ENCODE results near the gene HCFC2.

HCFC2 gene

DNA sequence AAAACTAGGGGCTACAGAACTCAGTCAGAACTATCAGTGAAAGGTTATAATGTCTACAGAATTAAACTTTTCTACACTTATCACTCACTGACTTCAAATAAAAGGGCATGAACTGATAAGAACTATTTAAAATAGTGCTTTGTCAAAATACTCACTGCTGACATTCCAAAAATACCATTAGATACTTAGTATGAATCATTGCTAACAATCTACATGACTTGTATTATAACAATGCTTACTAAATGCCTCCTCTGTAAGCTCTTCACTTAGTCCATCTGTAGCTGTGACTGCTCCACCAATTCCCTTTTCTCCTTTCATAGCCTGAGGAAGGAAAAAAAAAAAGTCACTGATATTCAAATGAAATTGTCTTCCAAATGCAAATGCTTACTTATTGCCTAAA, 56.7 kb downstream of the HCFC2 start:
- DNase-seq (ENCODE audit: low read depth in 2 of 2), result peak in 1 of 2 experiments; percentile 22

DNA sequence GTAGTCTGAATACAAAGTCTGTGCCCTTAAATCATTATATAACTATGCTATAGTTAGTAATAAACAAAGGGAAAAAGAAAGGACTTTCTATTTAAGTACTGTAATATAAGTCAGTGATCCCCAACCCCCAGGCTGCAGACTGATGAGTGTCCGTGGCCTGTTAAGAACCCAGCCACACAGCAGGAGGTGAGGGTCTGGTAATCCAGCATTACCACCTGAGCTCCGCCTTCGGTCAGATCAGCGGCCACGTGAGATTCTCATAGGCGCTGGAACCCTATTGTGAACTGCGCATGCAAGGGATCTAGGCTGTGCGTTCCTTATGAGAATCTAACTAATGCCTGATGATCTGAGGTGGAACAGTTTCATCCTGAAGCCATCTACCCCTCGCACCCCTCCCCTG, 58.0 kb downstream of the HCFC2 start:
- no peak for DNase-seq (ENCODE audit: low read depth in 2 of 2)

DNA sequence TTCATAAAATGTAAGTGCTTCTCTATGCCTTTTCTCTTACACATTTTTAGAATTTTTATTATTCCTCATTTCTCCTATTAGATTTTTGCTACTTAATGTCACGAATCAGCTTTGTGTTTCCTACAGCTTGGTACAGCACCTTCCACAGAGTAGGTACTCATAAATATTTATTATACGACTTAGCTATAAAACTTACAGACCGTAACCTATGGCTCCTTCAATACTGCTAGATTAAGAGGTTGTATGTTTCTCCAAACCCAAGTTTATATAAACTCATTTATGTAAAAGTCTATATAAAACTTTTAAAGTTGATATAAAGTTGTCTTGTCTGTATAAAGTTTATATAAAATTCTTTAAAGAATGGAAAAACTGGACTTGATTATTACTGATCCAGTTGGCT, 62.2 kb downstream of the HCFC2 start:
- DNase-seq (ENCODE audit: low read depth in 2 of 2), result no peak

- DNase-seq (ENCODE audit: low read depth in 2 of 2), result no peak
These were observed 66.4 kb downstream of the HCFC2 start for GRCh38 chr12:104130760-104131159.

DNA sequence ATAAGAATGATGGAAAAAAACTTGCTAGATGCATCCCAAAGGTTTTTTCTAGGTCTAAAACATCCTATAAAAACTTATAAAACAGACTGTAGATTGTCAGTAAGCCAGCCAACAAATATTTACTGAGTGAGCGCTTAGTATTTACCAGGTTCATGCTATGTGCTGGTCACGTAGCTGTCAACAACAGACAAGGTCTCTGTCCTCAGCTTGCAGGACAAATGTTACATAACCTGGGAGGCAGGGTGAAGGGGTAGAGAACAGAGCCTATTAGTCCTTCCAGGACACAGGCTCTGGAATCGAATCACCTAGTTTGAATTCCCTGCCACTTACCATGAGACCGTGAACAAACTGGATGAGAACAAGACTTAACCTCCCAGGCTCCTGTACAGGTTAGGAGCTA, 67.3 kb downstream of the HCFC2 start:
- DNase-seq (ENCODE audit: low read depth in 2 of 2), result no peak

DNA sequence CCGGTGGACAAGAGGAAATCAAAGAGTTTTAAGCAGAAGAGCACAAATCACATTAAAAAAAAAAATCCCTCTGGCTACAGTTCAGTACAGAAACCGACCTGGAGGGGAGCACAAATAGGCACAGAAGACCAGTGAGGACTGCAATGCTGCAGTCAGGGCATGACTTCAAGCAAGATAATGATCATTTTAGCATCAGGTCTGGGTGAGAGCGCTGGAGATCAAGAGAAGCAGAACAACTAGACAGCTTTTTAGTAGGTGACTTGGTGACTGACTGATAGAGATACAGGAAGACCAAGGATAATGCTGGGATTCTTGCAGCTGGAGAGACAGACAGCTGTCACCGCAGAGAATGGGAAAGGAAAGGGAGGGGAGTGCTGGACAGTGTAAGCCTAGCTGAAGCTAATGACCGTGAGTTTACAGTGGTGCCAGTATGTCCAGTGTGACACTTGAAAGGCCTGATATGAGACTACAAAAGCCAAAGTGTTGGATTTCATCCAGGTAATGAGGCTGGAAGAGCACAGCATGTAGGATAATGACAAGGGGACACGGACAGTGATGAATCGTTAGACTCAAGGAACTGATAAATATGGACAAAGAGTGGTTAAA, 68.1 kb downstream of the HCFC2 start:
- no peak for DNase-seq (ENCODE audit: low read depth in 2 of 2)

DNA sequence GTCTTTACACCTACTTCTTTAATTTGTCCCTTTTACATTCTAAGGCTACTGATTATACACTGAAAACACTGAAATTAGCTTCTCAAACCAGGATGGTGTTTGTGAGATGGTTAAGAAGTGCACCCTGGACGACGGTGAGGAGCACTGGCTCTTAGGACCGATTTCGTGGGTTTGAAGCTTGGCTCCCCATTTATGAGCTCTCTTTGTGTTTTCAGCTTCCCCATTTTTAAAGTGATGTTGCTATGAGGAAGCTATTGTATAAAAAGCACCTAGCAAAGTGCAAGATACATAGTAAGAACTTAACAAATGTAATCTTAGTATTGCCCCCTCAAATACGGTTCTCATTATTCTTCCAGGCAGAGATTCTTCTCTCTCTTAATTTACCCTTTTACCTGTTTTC, 69.0 kb downstream of the HCFC2 start:
- no peak for DNase-seq (ENCODE audit: low read depth in 2 of 2)

GRCh38 chr12:104133866-104134265, 69.5 kb downstream of the HCFC2 start:
- DNase-seq (ENCODE audit: low read depth in 2 of 2), result peak in 1 of 2 experiments; percentile 14

DNA sequence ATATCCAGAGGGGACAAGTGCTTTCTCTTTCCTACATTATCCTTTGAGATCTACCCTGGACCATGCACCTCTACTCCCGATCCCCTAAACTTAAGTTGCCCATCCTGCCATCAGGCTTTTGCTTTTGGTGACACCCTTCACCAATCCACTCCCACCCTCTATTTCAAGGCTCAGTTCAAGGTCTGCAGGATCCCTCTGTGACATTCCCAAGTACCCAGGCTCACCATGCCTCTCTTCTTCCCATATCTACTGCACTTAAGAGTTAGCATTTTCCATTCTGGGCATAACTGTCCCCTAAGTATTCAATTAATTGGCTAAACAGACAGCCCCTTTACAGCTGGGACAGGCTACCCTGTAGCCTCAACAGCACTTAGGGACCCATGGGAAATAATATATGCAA, 70.6 kb downstream of the HCFC2 start:
- no peak for DNase-seq (ENCODE audit: low read depth in 2 of 2)

- DNase-seq (ENCODE audit: low read depth in 2 of 2), result peak in 1 of 2 experiments; percentile 11
These were observed 72.2 kb downstream of the HCFC2 start for GRCh38 chr12:104136577-104136976.

DNA sequence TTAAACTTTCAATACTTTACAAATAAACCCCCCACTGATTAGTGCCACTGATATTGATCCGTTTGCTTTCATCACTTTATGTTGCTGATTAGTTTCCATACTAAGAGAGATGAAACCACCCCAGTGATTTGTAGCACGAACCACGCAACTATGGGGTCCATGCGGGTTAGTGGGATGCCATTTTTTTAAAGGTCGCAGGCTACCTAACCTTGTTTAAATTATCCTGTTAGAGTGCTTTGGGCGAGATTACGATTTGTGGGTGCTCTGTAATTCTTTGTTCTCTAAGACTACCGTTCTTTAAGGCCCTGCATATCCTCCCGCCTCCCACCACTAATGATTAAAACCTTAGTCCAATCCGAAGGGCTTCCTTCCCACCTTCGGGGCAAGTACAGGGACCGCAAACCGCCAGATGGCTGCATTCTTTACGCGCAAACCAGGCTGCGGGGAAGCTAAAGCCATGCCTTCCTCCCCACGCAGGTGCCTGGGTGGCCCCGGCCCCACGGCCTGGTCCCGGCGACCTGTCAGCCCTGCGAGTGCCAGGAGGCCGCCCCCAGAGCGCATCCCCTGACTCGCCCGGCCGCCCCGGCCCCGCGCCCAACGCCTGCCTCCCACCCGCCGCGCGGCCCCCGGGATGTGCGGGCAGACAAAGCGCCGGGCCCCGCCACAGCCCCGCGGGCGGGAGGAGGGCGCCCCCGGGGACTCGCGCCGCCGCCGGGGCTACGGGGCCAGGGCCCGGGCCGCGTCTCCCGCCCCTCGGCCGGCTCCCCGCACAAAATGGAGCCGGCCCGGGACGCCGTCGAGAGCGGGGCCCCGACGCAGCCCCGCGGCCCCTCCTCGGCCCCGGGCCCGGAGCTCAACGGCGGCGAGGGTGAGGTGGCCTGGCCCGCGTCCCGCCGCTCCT, 72.9 kb downstream of the HCFC2 start:
- DNase-seq (ENCODE audit: low read depth in 2 of 2), result peak; percentile 16 to 17

DNA sequence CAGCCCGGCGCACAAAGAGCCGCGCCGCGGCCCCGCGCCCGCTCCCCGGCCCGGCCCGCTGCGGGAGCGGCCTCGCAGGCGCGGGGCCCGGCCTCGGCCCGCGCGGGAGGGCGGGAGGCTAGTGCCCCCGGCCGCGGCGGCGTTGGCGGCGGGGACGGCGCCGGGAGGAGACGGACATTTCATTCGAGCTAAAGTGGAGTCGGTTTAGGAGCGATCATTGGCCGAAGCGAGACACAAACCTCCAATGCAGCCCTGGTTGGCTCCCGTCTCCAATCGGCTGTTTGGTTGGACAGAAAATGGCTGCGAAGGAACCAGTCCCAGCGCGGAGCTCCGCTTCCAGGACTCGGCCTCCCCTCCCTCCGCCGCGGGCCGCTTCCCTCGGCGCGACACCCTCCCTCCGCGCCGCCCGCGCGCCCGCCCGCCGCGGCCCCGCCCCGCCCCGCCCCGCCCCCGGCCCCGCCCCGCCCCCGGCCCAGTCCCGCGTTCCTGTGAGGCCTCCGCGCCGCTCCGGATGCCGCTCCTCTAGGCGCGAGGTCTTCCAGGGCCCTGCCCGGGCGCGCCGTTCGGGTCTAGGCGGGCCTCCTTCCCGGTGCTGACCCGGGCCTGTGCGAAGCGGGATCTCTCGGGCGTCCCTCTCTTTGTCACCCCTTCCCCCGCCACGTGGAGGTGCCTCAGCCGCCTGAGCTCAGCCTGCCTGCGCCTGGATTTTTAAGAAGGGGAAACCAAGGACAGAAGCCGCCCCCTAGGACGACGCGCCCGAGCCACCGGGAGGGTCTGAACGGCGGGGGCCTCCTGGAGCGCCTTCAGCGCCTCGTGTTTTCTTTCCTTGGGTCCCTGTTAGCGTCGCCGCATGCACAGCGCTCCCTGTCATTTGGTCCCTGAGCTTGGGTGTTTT, 73.8 kb downstream of the HCFC2 start, which contains the start of gene NFYB:
Gene NFYB (minus strand): TSS at position 309 of the 895 bp plus-strand sequence. CDS start 2,757 bp downstream, outside the sequence.
- DNase-seq (ENCODE audit: low read depth in 2 of 2), result peak; percentile 96

DNA sequence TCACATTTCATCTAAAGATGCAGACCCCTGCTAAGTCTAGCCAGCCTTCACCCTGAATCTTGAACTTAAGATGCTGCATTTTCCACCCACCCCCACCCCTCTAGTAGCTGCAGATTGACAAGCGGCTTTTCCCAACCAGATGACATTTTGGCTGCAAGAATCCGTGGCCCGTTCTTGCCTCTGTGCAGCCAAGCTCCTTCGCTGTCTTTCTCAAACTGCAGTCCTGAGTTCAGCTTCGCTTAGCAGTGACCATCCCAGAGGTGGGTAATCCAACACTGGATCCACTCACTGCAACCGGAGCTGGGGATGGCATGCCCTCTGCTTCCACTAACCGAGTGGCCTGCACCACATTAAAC, 74.4 kb downstream of the HCFC2 start:
- no peak for DNase-seq (ENCODE audit: low read depth in 2 of 2)

DNA sequence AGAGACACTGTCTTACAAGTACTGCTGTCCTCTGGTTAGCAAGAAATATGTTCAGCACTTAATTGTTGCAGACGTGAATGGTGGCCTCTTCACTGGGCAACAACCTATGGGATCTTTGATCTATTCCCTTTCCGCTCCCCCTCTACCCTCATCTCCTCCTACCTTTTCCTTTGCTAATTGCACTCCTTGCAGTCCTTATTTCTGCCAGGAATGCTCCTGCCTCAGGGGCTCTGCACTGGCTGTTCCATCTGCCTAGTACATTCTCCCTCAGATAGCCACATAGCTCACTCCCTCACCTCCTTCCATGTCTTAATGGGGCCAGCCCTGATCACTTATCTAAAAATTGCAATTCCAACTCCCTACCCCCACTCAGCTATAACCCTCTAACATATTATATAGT, 78.2 kb downstream of the HCFC2 start:
- DNase-seq (ENCODE audit: low read depth in 2 of 2), result no peak

DNA sequence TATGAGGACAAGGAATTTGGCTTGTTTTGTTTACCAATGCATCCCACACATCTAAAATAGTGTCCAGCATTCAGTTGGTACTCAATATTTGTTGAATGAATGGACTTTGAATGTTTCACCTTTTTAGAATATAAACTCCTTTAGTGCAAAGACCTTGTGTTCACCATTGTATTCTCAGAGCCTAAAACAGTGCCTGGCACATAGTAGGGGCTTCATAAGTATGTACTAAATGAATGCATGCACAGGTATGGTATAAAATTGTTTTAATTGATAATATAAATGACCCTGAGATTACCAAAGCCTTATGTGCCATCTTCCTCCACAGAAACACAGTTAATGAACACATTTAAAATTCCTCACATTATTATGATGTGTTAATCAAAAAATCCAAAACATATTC, 78.7 kb downstream of the HCFC2 start:
- DNase-seq (ENCODE audit: low read depth in 2 of 2), result no peak

GRCh38 chr12:104143918-104144317, 79.6 kb downstream of the HCFC2 start:
- DNase-seq (ENCODE audit: low read depth in 2 of 2), result no peak

GRCh38 chr12:104147346-104147745, 83.0 kb downstream of the HCFC2 start:
- no peak for DNase-seq (ENCODE audit: low read depth in 2 of 2)

DNA sequence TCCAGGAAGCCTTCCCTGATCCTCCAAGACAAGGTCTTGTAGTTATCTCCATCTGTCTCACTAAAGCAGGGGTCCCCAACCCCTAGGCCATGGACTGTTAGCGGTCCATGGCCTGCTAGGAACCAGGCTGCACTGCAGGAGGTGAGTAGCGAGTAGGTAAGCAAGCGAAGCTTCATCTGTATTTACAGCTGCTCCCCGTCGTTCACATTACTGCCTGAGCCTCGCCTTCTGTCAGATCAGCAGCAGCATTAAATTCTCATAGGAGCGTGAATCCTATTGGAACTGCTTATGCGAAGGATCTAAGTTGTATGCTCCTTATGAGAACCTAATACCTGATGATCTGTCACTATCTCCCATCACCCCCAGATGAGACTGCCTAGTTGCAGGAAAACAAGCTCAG, 86.1 kb downstream of the HCFC2 start:
- no peak for DNase-seq (ENCODE audit: low read depth in 2 of 2)

DNA sequence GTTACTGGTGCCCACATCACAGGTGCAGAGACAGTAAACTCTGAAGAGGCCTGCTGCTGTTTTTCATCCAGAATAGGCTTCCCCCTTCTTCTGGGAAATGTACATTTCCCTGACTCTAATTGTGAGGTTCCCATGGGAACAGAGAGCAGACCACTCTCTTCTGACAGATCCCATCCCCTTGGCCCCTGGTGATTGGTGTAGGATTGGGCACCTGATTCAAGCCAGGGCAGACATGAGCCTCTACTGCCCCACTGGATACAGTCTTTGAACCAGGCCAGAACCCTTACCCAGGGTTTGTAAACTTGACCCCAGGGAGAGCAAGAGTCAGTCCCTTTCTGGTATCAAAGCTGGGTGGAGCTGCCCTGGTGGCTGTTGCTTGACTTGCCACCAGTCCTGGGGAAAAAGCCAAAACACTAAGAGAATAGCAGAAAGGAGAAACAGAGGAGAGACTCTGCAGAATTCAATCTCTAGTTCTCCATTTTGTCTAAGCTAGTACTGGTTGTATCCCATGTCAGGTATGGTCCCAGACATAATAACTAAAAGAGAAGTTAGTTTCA, 88.4 kb downstream of the HCFC2 start:
- DNase-seq (ENCODE audit: low read depth in 2 of 2), result no peak

DNA sequence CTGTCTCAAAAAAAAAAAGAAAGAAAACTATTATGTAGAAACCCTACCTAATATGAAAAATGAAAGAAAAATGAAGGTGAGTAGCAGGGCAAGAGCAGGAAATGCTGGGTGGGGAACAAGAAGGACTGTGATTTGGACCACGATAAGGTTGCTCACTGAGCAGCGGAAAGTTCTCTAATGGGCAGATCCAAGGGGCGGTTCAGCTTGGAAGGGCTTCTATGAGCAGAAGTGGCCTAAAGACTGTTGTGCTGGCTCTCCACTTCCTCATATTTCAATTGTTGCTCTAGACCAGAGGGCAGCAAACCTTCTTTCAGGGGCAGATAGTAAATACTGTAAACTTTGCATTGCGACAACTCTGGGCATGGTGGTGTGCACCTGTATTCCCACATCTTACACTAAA, 90.0 kb downstream of the HCFC2 start:
- DNase-seq (ENCODE audit: low read depth in 2 of 2), result no peak

DNA sequence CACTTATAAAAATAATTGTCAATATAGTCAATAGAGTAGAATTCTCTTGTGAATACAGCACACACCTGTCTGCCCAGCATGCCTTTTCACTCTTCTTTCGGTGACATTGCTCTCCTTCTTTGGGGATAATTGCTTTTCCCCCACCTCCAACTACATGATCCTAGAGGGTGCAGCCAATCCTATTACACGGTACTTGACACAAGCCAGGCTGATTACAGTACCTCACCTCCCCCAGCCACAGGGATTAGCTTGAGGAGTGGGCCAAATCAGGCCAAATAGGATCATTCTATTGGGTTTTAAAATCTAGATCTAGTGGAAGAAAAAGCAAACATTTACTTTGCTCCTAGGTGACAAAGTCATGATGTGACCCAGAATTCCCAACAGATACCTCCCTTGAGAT, 90.5 kb downstream of the HCFC2 start:
- DNase-seq (ENCODE audit: low read depth in 2 of 2), result no peak

Measured in fibroblast of skin of left quadriceps (primary cell).